PC-9 (cell line): ENCODE data around the gene IRX1. TPM values are rescaled to one million over a fixed set of nuclear protein-coding genes. Genes with fewer than 3 reads are reported as not detected.

Source experiments
- BruUV-seq: library from RNA; stranded (reverse); fragments of 400-500 nt; replicated peaks from 2 replicates; lab custom pipeline; 2021; lab: Mats Ljungman, UMichigan
- CTCF ChIA-PET: fragments of 300-600 bp; sonication (Branson Sonifier 250); formaldehyde crosslinking; loops from one replicate; lab custom pipeline; 2022; ENCODE audit warnings: antibody characterized with exemption; lab: Charles Lee
- POLR2A ChIA-PET: fragments of 300-600 bp; sonication (Branson Sonifier 250); formaldehyde crosslinking; loops from one replicate; lab custom pipeline; 2022; ENCODE audit warnings: antibody characterized with exemption; ENCODE audit not compliant: unreplicated experiment; lab: Charles Lee
- DNase-seq, 2 experiments: peaks; one replicate each; pipeline versions ENCODE4 v3.0.0 to v3.0.0-alpha.2; 2015 to 2022; ENCODE audit warnings: mixed read lengths in 1 of 2
- H2AFZ ChIP-seq: fragments of 200-600 bp; sonication (generic); 2 replicates; pipeline ENCODE4 v1.8.1; 2017; ENCODE audit warnings: antibody characterized with exemption
- H3F3A ChIP-seq: fragments of 200-600 bp; sonication (generic); 2 replicates; pipeline ENCODE4 v1.8.1; 2017; ENCODE audit warnings: antibody characterized with exemption, mild to moderate bottlenecking, low read depth; ENCODE audit not compliant: insufficient read depth
- H3K27ac ChIP-seq: fragments of 200-600 bp; sonication (generic); 2 replicates; pipeline ENCODE4 v1.6.1; 2016; ENCODE audit warnings: mixed run types
- H3K27me3 ChIP-seq: fragments of 200-600 bp; sonication (generic); 2 replicates; pipeline ENCODE4 v1.6.1; 2016; ENCODE audit warnings: low read depth, mixed run types; ENCODE audit not compliant: insufficient read depth
- H3K36me3 ChIP-seq: fragments of 200-600 bp; sonication (generic); 2 replicates; pipeline ENCODE4 v1.6.1; 2016; ENCODE audit warnings: low read depth, mixed run types
- H3K4me1 ChIP-seq: fragments of 200-600 bp; sonication (generic); replicated peaks from 2 replicates; pipeline ENCODE4 v1.6.1; 2016; ENCODE audit warnings: mixed run types; ENCODE audit not compliant: insufficient read depth
- H3K4me2 ChIP-seq: fragments of 200-600 bp; sonication (generic); 2 replicates; pipeline ENCODE4 v1.6.1; 2017; ENCODE audit warnings: mixed run types
- H3K4me3 ChIP-seq: fragments of 200-600 bp; sonication (generic); 2 replicates; pipeline ENCODE4 v1.6.1; 2016; ENCODE audit warnings: mixed run types
- H3K79me2 ChIP-seq: fragments of 200-600 bp; sonication (generic); 2 replicates; pipeline ENCODE4 v1.6.1; 2017; ENCODE audit warnings: low read depth, mixed run types
- H3K9me2 ChIP-seq: fragments of 200-600 bp; sonication (generic); 2 replicates; pipeline ENCODE4 v1.8.1; 2017; ENCODE audit warnings: mild to moderate bottlenecking; ENCODE audit not compliant: insufficient read depth
- H3K9me3 ChIP-seq: fragments of 200-600 bp; sonication (generic); 2 replicates; pipeline ENCODE4 v1.8.1; 2016; ENCODE audit warnings: low read depth; ENCODE audit not compliant: insufficient read depth
- H4K20me1 ChIP-seq: fragments of 200-600 bp; sonication (generic); 2 replicates; pipeline ENCODE4 v1.8.1; 2017; ENCODE audit not compliant: insufficient read depth
- CTCF ChIP-seq: fragments of 200-600 bp; sonication (generic); conservative IDR thresholded peaks from 2 replicates; pipeline ENCODE4 v1.6.1; 2017; ENCODE audit warnings: mixed run types, antibody characterized with exemption, mild to moderate bottlenecking, moderate library complexity
- EZH2 ChIP-seq: fragments of 200-600 bp; sonication (generic); IDR thresholded peaks from 2 replicates; pipeline ENCODE4 v1.8.0; 2017; ENCODE audit warnings: antibody characterized with exemption, low read depth
- intact Hi-C: fragments of 100-400 bp; cut with micrococcal nuclease; formaldehyde crosslinking; loops from one replicate; pipeline ENCODE4 v1.10.0; 2022; ENCODE audit not compliant: unreplicated experiment
- total RNA-seq: library from RNA; stranded (reverse); gene quantifications from 2 replicates; pipeline ENCODE4 v1.2.3, GENCODE V29; 2021

The IRX1 gene
- total RNA-seq, 1 experiment from 2014 or later = not detected

- no peak for TF ChIP-seq CTCF
- no peak for TF ChIP-seq EZH2
- Histone ChIP-seq H3K36me3 (no peaks in the 10 kb centered on the region), H3K4me1 (no peaks in the 10 kb centered on the region), H3K4me3 (no peak overlapping the region), H2AFZ (no peak overlapping the region), H4K20me1 (no peaks in the 10 kb centered on the region), H3K79me2 (no peaks in the 10 kb centered on the region), H3K27me3 (peaks cover 24% of the 10 kb centered on the region), H3F3A (no peaks in the 10 kb centered on the region), H3K27ac (no peak overlapping the region), H3K9me2 (no peaks in the 10 kb centered on the region), H3K9me3 (no peaks in the 10 kb centered on the region), H3K4me2 (no peak overlapping the region)
- no TSS peak for BruUV-seq
- CTCF ChIA-PET = no interaction called here
- DNase-seq = peak in 1 of 2 experiments; percentile 25
- intact Hi-C loops = no loop called here
- POLR2A ChIA-PET = no interaction called here
Measured at GRCh38 chr5:3650320-3650719, 54.7 kb downstream of the IRX1 start.

DNA sequence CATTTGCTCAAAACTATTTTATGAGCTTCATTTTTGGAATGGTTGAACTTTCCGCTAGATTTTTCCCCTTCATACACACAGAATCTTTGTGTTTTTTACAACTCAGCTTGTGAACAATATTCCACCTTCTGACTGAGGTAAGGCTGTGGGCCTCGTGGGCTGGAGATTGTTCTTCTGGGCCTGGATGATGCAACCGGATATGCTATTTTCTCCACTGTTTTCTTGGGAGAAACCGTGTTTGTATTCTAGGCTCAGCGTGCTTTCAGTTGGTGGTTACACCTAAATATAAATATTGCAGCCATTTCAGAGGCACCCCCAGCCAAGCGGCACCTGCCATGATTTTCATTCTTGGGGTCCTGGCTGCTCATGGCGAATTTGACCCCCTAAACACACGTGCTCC is 55.2 kb downstream of the IRX1 start:
- H3K9me3 ChIP-seq = no peaks in the 10 kb centered on the region
- CTCF ChIA-PET = no interaction called here
- TF ChIP-seq EZH2 = no peak
- TF ChIP-seq CTCF = no peak
- BruUV-seq = no TSS peak
- no peaks in the 10 kb centered on the region for H3K79me2 ChIP-seq
- no peaks in the 10 kb centered on the region for H3K4me1 ChIP-seq
- no peaks in the 10 kb centered on the region for H4K20me1 ChIP-seq
- POLR2A ChIA-PET = no interaction called here
- H2AFZ ChIP-seq = no peak overlapping the region
- no peaks in the 10 kb centered on the region for H3F3A ChIP-seq
- intact Hi-C loops = no loop called here
- no peak overlapping the region for H3K27ac ChIP-seq
- peaks cover 24% of the 10 kb centered on the region for H3K27me3 ChIP-seq
- no peaks in the 10 kb centered on the region for H3K36me3 ChIP-seq
- no peak overlapping the region for H3K4me2 ChIP-seq
- no peak overlapping the region for H3K4me3 ChIP-seq
- H3K9me2 ChIP-seq = no peaks in the 10 kb centered on the region
- peak in 1 of 2 experiments; percentile 25 for DNase-seq
